Breast epithelium (tissue), 3 donors: ENCODE results near the gene CYTIP.

Source experiments
- CTCF ChIP-seq, 3 donors: fragments of 450-650 bp; IDR thresholded peaks; one replicate each; pipeline ENCODE4 v1.5.1; 2016 to 2017; ENCODE audit warnings: antibody characterized with exemption in 3 of 3, mild to moderate bottlenecking in 3 of 3, moderate library complexity in 3 of 3
- POLR2A ChIP-seq: fragments of 450-650 bp; IDR thresholded peaks from one replicate; pipeline ENCODE4 v1.6.1; 2016; ENCODE audit warnings: antibody characterized with exemption, mild to moderate bottlenecking, moderate library complexity
- POLR2AphosphoS5 ChIP-seq, 3 donors: sonication (generic); formaldehyde crosslinking; IDR thresholded peaks; one replicate each; pipeline ENCODE4 v1.6.1; 2017; ENCODE audit warnings: antibody characterized with exemption in 3 of 3

- no peak for TF ChIP-seq CTCF (IDR thresholded peaks at IDR 0.05)
- no peak for TF ChIP-seq POLR2A
- no peak for TF ChIP-seq POLR2AphosphoS5 (IDR thresholded peaks at IDR 0.05)
Measured at GRCh38 chr2:157419031-157419575, 24.8 kb downstream of the CYTIP start.
